Neural progenitor cell (in vitro differentiated cells): ENCODE data around the gene CHRM4.

Experiments
- CTCF ChIP-seq: fragments of 200-600 bp; sonication (generic); IDR thresholded peaks from 2 replicates; pipeline ENCODE4 v1.5.1; 2017; ENCODE audit warnings: antibody characterized with exemption, mild to moderate bottlenecking
- EZH2 ChIP-seq: fragments of 200-600 bp; sonication (generic); IDR thresholded peaks from 2 replicates; pipeline ENCODE4 v1.6.1; 2017; ENCODE audit warnings: antibody characterized with exemption, mild to moderate bottlenecking, moderate library complexity

- TF ChIP-seq CTCF (no peak), EZH2 (no peak)
These were observed 46.4 kb downstream of the CHRM4 start for GRCh38 chr11:46345131-46345597.
